ENCODE data around the gene MYBPHL. TPM values are rescaled to one million over a fixed set of nuclear protein-coding genes. Genes with fewer than 3 reads are reported as not detected.
A peak's percentile ranks its signal among the peaks of the same experiment; 100 is the strongest.

The MYBPHL gene
- total and polyA plus RNA-seq, 2 of the 13 experiments (the other 11 are each of a cell fraction or from before 2014, with no cell fraction given): 3.7 to 3.8 TPM

DNA sequence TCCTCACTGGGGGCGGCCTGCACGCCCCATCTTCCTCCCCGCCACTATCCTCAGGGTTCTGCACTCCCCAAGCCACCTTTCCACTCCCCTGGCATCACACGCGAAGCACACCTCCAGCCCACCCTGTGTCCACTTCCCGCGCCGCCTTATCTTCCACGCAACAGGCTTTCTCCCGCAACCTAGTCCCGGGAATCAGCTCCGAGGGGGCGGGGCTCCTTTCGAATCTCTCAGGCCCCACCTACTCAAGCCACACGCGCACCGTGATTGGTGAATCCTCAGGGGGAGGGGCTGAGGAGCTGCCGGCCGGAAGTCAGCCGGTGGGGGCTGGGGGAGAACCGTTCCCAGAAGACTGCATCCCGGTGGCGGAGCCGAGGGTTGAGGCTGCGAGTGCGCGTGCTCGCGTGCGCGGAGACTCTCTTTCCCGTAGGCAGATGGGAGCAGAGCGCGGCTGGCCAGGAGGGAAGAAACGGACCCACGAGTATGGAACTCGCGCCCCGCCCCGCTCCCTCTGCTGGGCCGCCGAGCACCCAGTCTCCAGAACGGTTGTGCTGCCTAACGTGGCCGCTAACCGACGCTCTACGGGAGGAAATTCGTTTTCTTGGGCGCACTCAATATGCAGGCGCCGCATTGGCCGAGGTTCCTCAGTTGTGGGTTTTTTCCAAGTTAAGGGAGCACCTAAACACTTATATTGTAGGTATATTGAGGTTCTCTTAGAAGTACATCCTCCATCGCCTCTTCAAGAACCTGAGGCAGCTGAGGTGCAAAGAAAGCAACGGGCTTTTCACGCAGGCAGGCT lies 23.7 kb downstream of the MYBPHL start, which contains the start of gene PSRC1 (continued):
- TF ChIP-seq FOXM1 (CRISPR knock-in tag; IDR thresholded peaks at IDR 0.05): no peak
- TF ChIP-seq ARID2 (CRISPR knock-in tag; IDR thresholded peaks at IDR 0.05; ENCODE audit: borderline replicate concordance): no peak
- TF ChIP-seq ZNF569 (CRISPR knock-in tag; IDR thresholded peaks at IDR 0.05; ENCODE audit: borderline replicate concordance): no peak
- TF ChIP-seq ZNF850 (CRISPR knock-in tag; conservative IDR thresholded peaks at IDR 0.05): no peak
- peak; percentile 29; the same call in 1 of the 2 replicates for TF ChIP-seq ARHGAP35 (CRISPR knock-in tag; IDR thresholded peaks at IDR 0.05; ENCODE audit: borderline replicate concordance)
- TF ChIP-seq ZSCAN9 (CRISPR knock-in tag; IDR thresholded peaks at IDR 0.05; ENCODE audit: borderline replicate concordance): peak; percentile 57; the same call in 1 of the 2 replicates
- TF ChIP-seq NFKBIZ (CRISPR knock-in tag; IDR thresholded peaks at IDR 0.05): no peak
- peak; percentile 63; the same call in 1 of the 2 replicates for TF ChIP-seq SIN3A (IDR thresholded peaks at IDR 0.05; ENCODE audit: borderline replicate concordance, low read depth, low read length)
- no peak for TF ChIP-seq XBP1 (CRISPR knock-in tag; IDR thresholded peaks at IDR 0.05)
- TF ChIP-seq, protein P1, sequence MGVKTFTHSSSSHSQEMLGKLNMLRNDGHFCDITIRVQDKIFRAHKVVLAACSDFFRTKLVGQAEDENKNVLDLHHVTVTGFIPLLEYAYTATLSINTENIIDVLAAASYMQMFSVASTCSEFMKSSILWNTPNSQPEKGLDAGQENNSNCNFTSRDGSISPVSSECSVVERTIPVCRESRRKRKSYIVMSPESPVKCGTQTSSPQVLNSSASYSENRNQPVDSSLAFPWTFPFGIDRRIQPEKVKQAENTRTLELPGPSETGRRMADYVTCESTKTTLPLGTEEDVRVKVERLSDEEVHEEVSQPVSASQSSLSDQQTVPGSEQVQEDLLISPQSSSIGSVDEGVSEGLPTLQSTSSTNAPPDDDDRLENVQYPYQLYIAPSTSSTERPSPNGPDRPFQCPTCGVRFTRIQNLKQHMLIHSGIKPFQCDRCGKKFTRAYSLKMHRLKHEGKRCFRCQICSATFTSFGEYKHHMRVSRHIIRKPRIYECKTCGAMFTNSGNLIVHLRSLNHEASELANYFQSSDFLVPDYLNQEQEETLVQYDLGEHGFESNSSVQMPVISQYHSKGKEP (CRISPR knock-in tag; IDR thresholded peaks at IDR 0.05): no peak
- no peak for TF ChIP-seq MTA3 (CRISPR knock-in tag; IDR thresholded peaks at IDR 0.05)
- TF ChIP-seq ZNF629 (CRISPR knock-in tag; conservative IDR thresholded peaks at IDR 0.05): no peak
- no peak for TF ChIP-seq SP1 (IDR thresholded peaks at IDR 0.05)
- TF ChIP-seq SP1 (CRISPR knock-in tag; IDR thresholded peaks at IDR 0.05): peak; percentile 83; the same call in 1 of the 2 replicates
- no peak for TF ChIP-seq HMG20B (CRISPR knock-in tag; conservative IDR thresholded peaks at IDR 0.05)
- TF ChIP-seq FOXO1 (CRISPR knock-in tag; IDR thresholded peaks at IDR 0.05): peak; percentile 49
- peak; percentile 61 for TF ChIP-seq FOXA3 (CRISPR knock-in tag; IDR thresholded peaks at IDR 0.05)
- no peak for TF ChIP-seq TBX3 (IDR thresholded peaks at IDR 0.05; ENCODE audit: borderline replicate concordance)
- TF ChIP-seq THYN1 (CRISPR knock-in tag; IDR thresholded peaks at IDR 0.05; ENCODE audit: borderline replicate concordance, low read depth): no peak
- TF ChIP-seq SIN3B (IDR thresholded peaks at IDR 0.05; ENCODE audit: low read length): 0 out of 2 replicates have a peak, but pooled peaks have one; percentile 18
- peak; percentile 42; the same call in 1 of the 2 replicates for TF ChIP-seq DR1 (CRISPR knock-in tag; IDR thresholded peaks at IDR 0.05)
- peak; percentile 79 for TF ChIP-seq KMT2B (CRISPR knock-in tag; IDR thresholded peaks at IDR 0.05)
- TF ChIP-seq KDM5B (CRISPR knock-in tag; IDR thresholded peaks at IDR 0.05; ENCODE audit: borderline replicate concordance): peak; percentile 64; the same call in 1 of the 2 replicates
- no peak for TF ChIP-seq TSC22D2 (CRISPR knock-in tag; IDR thresholded peaks at IDR 0.05; ENCODE audit: borderline replicate concordance)
- no peak for TF ChIP-seq RAD51 (IDR thresholded peaks at IDR 0.05; ENCODE audit: borderline replicate concordance)
- no peak for TF ChIP-seq ZNF234 (CRISPR knock-in tag; conservative IDR thresholded peaks at IDR 0.05)
- no peak for TF ChIP-seq ZNF549 (CRISPR knock-in tag; IDR thresholded peaks at IDR 0.05)
- TF ChIP-seq, protein P2, sequence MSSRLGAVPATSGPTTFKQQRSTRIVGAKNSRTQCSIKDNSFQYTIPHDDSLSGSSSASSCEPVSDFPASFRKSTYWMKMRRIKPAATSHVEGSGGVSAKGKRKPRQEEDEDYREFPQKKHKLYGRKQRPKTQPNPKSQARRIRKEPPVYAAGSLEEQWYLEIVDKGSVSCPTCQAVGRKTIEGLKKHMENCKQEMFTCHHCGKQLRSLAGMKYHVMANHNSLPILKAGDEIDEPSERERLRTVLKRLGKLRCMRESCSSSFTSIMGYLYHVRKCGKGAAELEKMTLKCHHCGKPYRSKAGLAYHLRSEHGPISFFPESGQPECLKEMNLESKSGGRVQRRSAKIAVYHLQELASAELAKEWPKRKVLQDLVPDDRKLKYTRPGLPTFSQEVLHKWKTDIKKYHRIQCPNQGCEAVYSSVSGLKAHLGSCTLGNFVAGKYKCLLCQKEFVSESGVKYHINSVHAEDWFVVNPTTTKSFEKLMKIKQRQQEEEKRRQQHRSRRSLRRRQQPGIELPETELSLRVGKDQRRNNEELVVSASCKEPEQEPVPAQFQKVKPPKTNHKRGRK (CRISPR knock-in tag; IDR thresholded peaks at IDR 0.05): no peak
- TF ChIP-seq, protein P3, sequence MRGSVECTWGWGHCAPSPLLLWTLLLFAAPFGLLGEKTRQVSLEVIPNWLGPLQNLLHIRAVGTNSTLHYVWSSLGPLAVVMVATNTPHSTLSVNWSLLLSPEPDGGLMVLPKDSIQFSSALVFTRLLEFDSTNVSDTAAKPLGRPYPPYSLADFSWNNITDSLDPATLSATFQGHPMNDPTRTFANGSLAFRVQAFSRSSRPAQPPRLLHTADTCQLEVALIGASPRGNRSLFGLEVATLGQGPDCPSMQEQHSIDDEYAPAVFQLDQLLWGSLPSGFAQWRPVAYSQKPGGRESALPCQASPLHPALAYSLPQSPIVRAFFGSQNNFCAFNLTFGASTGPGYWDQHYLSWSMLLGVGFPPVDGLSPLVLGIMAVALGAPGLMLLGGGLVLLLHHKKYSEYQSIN (CRISPR knock-in tag; IDR thresholded peaks at IDR 0.05; ENCODE audit: borderline replicate concordance): no peak
